HepG2 (cell line): ENCODE data around the gene SLC23A3. TPM values are rescaled to one million over a fixed set of nuclear protein-coding genes. Genes with fewer than 3 reads are reported as not detected.

Experiments
- ATAD3A ChIP-seq: sonication (generic); formaldehyde crosslinking; IDR thresholded peaks from 2 replicates; pipeline ENCODE4 v1.4.0; 2020; ENCODE audit warnings: missing genetic modification reagents
- FOXO4 ChIP-seq: sonication (generic); formaldehyde crosslinking; conservative IDR thresholded peaks from 2 replicates; pipeline ENCODE4 v1.8.1; 2023; ENCODE audit warnings: missing genetic modification reagents
- FUBP1 ChIP-seq: sonication (generic); formaldehyde crosslinking; IDR thresholded peaks from 2 replicates; pipeline ENCODE4 v1.5.1; 2020; ENCODE audit warnings: missing genetic modification reagents, mild to moderate bottlenecking, borderline replicate concordance
- HOXA9 ChIP-seq: sonication (generic); formaldehyde crosslinking; IDR thresholded peaks from 2 replicates; pipeline ENCODE4 v1.8.1; 2022; ENCODE audit warnings: missing genetic modification reagents, mild to moderate bottlenecking, moderate library complexity, borderline replicate concordance
- KAT8 ChIP-seq: IDR thresholded peaks from 2 replicates; pipeline ENCODE4 v1.6.1; 2016; ENCODE audit warnings: missing genetic modification reagents, missing compliant biosample characterization
- MAF1 ChIP-seq: sonication (generic); formaldehyde crosslinking; IDR thresholded peaks from 2 replicates; pipeline ENCODE4 v1.5.0; 2020; ENCODE audit warnings: missing genetic modification reagents, borderline replicate concordance
- SNAI1 ChIP-seq: sonication (generic); formaldehyde crosslinking; IDR thresholded peaks from 2 replicates; pipeline ENCODE4 v1.5.0; 2020; ENCODE audit warnings: mild to moderate bottlenecking, missing genetic modification reagents, borderline replicate concordance
- TFAP4 ChIP-seq: sonication (generic); IDR thresholded peaks from 2 replicates; pipeline ENCODE4 v1.6.1; 2016; ENCODE audit warnings: low read depth, borderline replicate concordance
- ZBTB20 ChIP-seq: sonication (generic); formaldehyde crosslinking; IDR thresholded peaks from 2 replicates; pipeline ENCODE4 v1.8.1; 2023; ENCODE audit warnings: missing genetic modification reagents, low read depth, mild to moderate bottlenecking, borderline replicate concordance
- ZBTB25 ChIP-seq: IDR thresholded peaks from 2 replicates; pipeline ENCODE4 v1.6.1; 2018; ENCODE audit warnings: missing genetic modification reagents
- ZFAT ChIP-seq: sonication (generic); formaldehyde crosslinking; conservative IDR thresholded peaks from 2 replicates; pipeline ENCODE4 v1.8.1; 2023; ENCODE audit warnings: missing genetic modification reagents, inconsistent platforms
- ZNF207 ChIP-seq: fragments of 450-650 bp; IDR thresholded peaks from 2 replicates; pipeline ENCODE4 v1.6.1; 2016; ENCODE audit warnings: antibody characterized with exemption, borderline replicate concordance
- ZNF850 ChIP-seq: sonication (generic); formaldehyde crosslinking; conservative IDR thresholded peaks from 2 replicates; pipeline ENCODE4 v1.9.0; 2021; ENCODE audit warnings: mild to moderate bottlenecking, missing genetic modification reagents
- ZXDC ChIP-seq: sonication (generic); formaldehyde crosslinking; IDR thresholded peaks from 2 replicates; pipeline ENCODE4 v1.5.0; 2020; ENCODE audit warnings: mild to moderate bottlenecking, missing genetic modification reagents
- polyA plus RNA-seq, 8 experiments: library from polyadenylated mRNA; depleted of rRNA in 3 of 8; stranded (reverse) in 7 of 8; unstranded in 1 of 8; fragments of >200 nt; fragmentation: Illumina TruSeq in 4 of 8; extraction: Trizol in 4 of 8; gene quantifications; 2 replicates each; pipeline versions ENCODE4 v1.2.1 to v1.2.3, GENCODE V29; 2011 to 2016; ENCODE audit warnings: low read depth in 4 of 8, missing spikeins in 1 of 8, mixed read lengths in 1 of 8; ENCODE audit not compliant: insufficient read depth in 1 of 8
- total RNA-seq, 5 experiments: library from RNA; depleted of rRNA; stranded (reverse); fragments of >200 nt; fragmentation: Illumina TruSeq; extraction: Trizol; gene quantifications; 2 replicates each; pipeline ENCODE4 v1.2.3, GENCODE V29; 2016; ENCODE audit warnings: low read depth in 1 of 5

Gene SLC23A3
- total and polyA plus RNA-seq, 2 of the 13 experiments (the other 11 are each of a cell fraction or from before 2014, with no cell fraction given) = 0.38 to 0.78 TPM

- TF ChIP-seq KAT8 (CRISPR knock-in tag) = peak; percentile 92
- TF ChIP-seq ZBTB20 (CRISPR knock-in tag) = peak; percentile 92
- TF ChIP-seq FUBP1 = no peak
- peak; percentile 99 for TF ChIP-seq SNAI1 (CRISPR knock-in tag)
- TF ChIP-seq ZFAT (CRISPR knock-in tag) = no peak
- no peak for TF ChIP-seq ATAD3A
- no peak for TF ChIP-seq ZNF850 (CRISPR knock-in tag)
- TF ChIP-seq ZNF207 = no peak
- TF ChIP-seq ZXDC (CRISPR knock-in tag) = peak; percentile 94
- TF ChIP-seq FOXO4 (CRISPR knock-in tag) = peak; percentile 99
- peak; percentile 83 for TF ChIP-seq MAF1 (CRISPR knock-in tag)
- no peak; the same call in none of the 2 replicates for TF ChIP-seq ZBTB25
- peak; percentile 87; the same call in 1 of the 2 replicates for TF ChIP-seq HOXA9 (CRISPR knock-in tag)
- TF ChIP-seq TFAP4 = 0 out of 2 replicates have a peak, but pooled peaks have one; percentile 11
Measured at GRCh38 chr2:219218732-219219701, 49.2 kb upstream of the SLC23A3 start, which contains the start of gene ABCB6 (continued).
